ENCODE data around the gene CD7. TPM values are rescaled to one million over a fixed set of nuclear protein-coding genes. Genes with fewer than 3 reads are reported as not detected.

The CD7 gene
- total and polyA plus RNA-seq, 9 of the 15 experiments (the other 6 are each of a cell fraction or from before 2014, with no cell fraction given), result 0.21 to 0.35 TPM; not detected in 7

DNA sequence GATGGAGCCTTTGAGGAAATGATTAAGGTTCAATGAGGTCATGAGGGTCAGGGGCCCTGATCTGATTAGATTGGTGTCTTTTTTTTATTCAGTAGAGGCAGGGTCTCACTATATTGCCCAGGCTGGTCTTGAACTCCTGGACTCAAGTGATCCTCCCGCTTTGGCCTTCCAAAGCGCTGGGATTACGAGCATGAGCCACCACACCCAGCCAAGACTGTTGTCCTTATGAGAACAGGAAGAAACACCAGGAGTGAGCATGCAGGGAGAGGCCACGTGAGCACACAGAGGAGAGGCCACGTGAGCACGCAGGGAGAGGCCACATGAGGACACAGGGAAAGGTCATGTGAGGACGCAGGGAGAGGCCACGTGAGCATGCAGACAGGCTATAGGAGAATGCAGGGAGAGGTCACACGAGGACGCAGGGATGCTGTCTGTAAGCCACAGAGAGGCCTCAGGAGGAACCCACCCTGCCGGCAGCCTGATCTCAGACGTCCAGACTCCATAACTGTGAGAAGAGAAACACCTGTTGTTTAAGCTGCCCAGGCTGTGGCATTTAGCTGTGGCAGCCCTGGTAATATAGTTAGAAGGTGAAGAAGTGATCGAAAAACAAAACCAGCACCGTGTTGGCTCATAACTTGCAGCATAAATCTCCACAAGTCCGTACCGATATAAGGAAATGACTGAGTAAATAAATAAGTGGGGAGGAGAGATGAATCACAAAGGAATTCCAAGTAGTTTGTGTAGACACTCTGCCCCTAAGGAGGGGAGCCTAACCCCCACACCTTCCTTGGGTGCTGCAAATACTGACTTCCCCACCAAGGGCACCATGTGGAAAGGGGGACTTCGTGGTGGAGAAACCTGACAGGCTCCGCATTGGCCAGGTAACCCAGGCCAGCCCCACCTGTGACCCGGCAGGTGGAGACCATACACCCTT, 29.3 kb downstream of the CD7 start (continued):
- no peak for TF ChIP-seq KDM5B (IDR thresholded peaks at IDR 0.05; ENCODE audit: insufficient replicate concordance, low read depth, low read length)
- no peak for TF ChIP-seq RFX1 (IDR thresholded peaks at IDR 0.05)
- no peak for TF ChIP-seq ZNF717 (CRISPR knock-in tag; IDR thresholded peaks at IDR 0.05)
- TF ChIP-seq ZNF408 (CRISPR knock-in tag; IDR thresholded peaks at IDR 0.05; ENCODE audit: low read depth), result no peak
- TF ChIP-seq, protein P1, sequence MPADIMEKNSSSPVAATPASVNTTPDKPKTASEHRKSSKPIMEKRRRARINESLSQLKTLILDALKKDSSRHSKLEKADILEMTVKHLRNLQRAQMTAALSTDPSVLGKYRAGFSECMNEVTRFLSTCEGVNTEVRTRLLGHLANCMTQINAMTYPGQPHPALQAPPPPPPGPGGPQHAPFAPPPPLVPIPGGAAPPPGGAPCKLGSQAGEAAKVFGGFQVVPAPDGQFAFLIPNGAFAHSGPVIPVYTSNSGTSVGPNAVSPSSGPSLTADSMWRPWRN (IDR thresholded peaks at IDR 0.05; ENCODE audit: low read depth), result peak; percentile 86
- peak; percentile 73 to 92 for TF ChIP-seq TBL1XR1 (IDR thresholded peaks at IDR 0.05; ENCODE audit: low read length in 2 of 2)
- no peak for TF ChIP-seq ZNF12 (CRISPR knock-in tag; IDR thresholded peaks at IDR 0.05)
- TF ChIP-seq CBX3 (IDR thresholded peaks at IDR 0.05; ENCODE audit: borderline replicate concordance in 1 of 2, low read length in 2 of 2), result peak in 1 of 2 experiments; percentile 66; a peak in 1 of 3 replicates
- no peak for TF ChIP-seq PPARD (CRISPR knock-in tag; IDR thresholded peaks at IDR 0.05)
- TF ChIP-seq ZC3H4 (CRISPR knock-in tag; IDR thresholded peaks at IDR 0.05; ENCODE audit: borderline replicate concordance), result no peak
- no peak for TF ChIP-seq TAF15 (IDR thresholded peaks at IDR 0.05; ENCODE audit: low read depth, low read length)
- 0 out of 2 replicates have a peak, but pooled peaks have one; percentile 42 for TF ChIP-seq DDX20 (tag; IDR thresholded peaks at IDR 0.05; ENCODE audit: low read depth)
- no peak; the same call in 1 of the 2 replicates for TF ChIP-seq DNMT1 (IDR thresholded peaks at IDR 0.05)
- peak; percentile 59; the same call in 1 of the 2 replicates for TF ChIP-seq SMARCA4 (IDR thresholded peaks at IDR 0.05)
- TF ChIP-seq, protein P2, sequence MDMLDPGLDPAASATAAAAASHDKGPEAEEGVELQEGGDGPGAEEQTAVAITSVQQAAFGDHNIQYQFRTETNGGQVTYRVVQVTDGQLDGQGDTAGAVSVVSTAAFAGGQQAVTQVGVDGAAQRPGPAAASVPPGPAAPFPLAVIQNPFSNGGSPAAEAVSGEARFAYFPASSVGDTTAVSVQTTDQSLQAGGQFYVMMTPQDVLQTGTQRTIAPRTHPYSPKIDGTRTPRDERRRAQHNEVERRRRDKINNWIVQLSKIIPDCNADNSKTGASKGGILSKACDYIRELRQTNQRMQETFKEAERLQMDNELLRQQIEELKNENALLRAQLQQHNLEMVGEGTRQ (CRISPR knock-in tag; IDR thresholded peaks at IDR 0.05), result peak; percentile 98
- TF ChIP-seq ZNF695 (CRISPR knock-in tag; IDR thresholded peaks at IDR 0.05), result no peak
- TF ChIP-seq ASH1L (IDR thresholded peaks at IDR 0.05; ENCODE audit: borderline replicate concordance, low read depth, partially characterized antibody), result peak; percentile 43
- no peak for TF ChIP-seq MCM7 (IDR thresholded peaks at IDR 0.05)
- peak; percentile 59 to 71 for TF ChIP-seq NRF1 (conservative IDR thresholded peaks at IDR 0.05 in 1 of 2, IDR thresholded peaks at IDR 0.05 in 1 of 2)
- peak; percentile 70 for TF ChIP-seq RBBP5 (IDR thresholded peaks at IDR 0.05; ENCODE audit: borderline replicate concordance, insufficient read depth, low read length, poor library complexity, severe bottlenecking)
- TF ChIP-seq NR2C1 (IDR thresholded peaks at IDR 0.05), result peak; percentile 83
- TF ChIP-seq NR2C1 (tag; IDR thresholded peaks at IDR 0.05), result peak; percentile 78
- TF ChIP-seq E2F6 (IDR thresholded peaks at IDR 0.05; ENCODE audit: borderline replicate concordance in 1 of 2, extremely low read depth in 1 of 2, insufficient read depth in 1 of 2, insufficient read length in 1 of 2, low read depth in 1 of 2, low read length in 1 of 2, poor library complexity in 1 of 2, severe bottlenecking in 1 of 2), result peak; percentile 84 to 91
- no peak; the same call in 1 of the 2 replicates for TF ChIP-seq KAT7 (CRISPR knock-in tag; IDR thresholded peaks at IDR 0.05; ENCODE audit: borderline replicate concordance)

Measured in K562 (cell line).